Right atrium auricular region (tissue), 2 donors: ENCODE measurements around the gene CACHD1. TPM values are rescaled to one million over a fixed set of nuclear protein-coding genes. Genes with fewer than 3 reads are reported as not detected.

ENCODE experiments used
- DNase-seq: peaks from one replicate; pipeline ENCODE4 v3.0.0-alpha.2; 2019; ENCODE audit warnings: low spot score
- H3K27ac ChIP-seq, 2 donors: fragments of 200-600 bp; sonication (generic); 1 replicate in 1 of 2; 2 replicates in 1 of 2; pipeline ENCODE4 v1.5.1; 2016 to 2019
- H3K27me3 ChIP-seq, 2 donors: fragments of 200-600 bp; sonication (generic); one replicate each; pipeline versions ENCODE4 v1.5.1 to v1.6.0; 2017 to 2019
- H3K36me3 ChIP-seq: fragments of 200-600 bp; sonication (generic); one replicate; pipeline ENCODE4 v1.5.1; 2016
- H3K4me1 ChIP-seq, 2 donors: fragments of 200-600 bp; sonication (generic); one replicate each; pipeline versions ENCODE4 v1.5.1 to v1.6.0; 2017 to 2019
- H3K4me3 ChIP-seq, 2 donors: fragments of 200-600 bp; sonication (generic); 1 replicate in 1 of 2; 2 replicates in 1 of 2; pipeline ENCODE4 v1.5.1; 2017 to 2019; ENCODE audit warnings: mild to moderate bottlenecking in 1 of 2, moderate library complexity in 1 of 2
- H3K9me3 ChIP-seq, 2 donors: fragments of 200-600 bp; sonication (generic); one replicate each; pipeline ENCODE4 v1.5.1; 2019
- CTCF ChIP-seq, 2 donors: fragments of 200-600 bp; sonication (generic); IDR thresholded peaks; one replicate each; pipeline ENCODE4 v1.5.1; 2019; ENCODE audit warnings: antibody characterized with exemption in 2 of 2
- total RNA-seq, 2 donors: library from RNA; depleted of rRNA; stranded (reverse); fragments of >200 nt; gene quantifications; one replicate each; pipeline ENCODE4 v1.1.0, GENCODE V29; 2016

The CACHD1 gene
- total RNA-seq, 2 donors from 2014 or later: 3.1 to 8.5 TPM

DNA sequence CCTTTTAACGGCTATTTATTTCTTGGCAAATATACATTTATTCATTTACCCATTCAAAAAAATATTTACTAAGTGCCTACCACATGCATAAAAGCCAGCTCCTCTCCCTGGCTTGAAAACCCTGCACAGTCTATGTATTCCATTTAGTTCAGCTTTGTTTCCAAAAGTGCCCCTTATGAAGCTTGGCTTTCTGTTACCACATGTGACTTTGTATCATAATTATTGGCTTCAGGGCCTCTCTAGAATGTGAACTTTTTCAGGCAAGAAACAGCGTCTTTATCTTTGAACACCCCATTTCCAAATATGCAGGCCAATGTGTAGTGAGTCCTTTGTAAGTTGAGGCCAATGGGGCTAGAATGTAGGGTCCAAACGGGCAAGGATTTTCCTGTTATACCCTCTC lies 69.4 kb downstream of the CACHD1 start:
- no peak for DNase-seq
- Histone ChIP-seq H3K9me3 (no peaks in the 10 kb centered on the region), H3K27me3 (no peaks in the 10 kb centered on the region), H3K36me3 (no peaks in the 10 kb centered on the region), H3K4me3 (no peak overlapping the region), H3K27ac (no peak overlapping the region), H3K4me1 (peaks cover 0 to 28% of the 10 kb centered on the region in 2 donors)
- no peak for TF ChIP-seq CTCF (IDR thresholded peaks at IDR 0.05)

DNA sequence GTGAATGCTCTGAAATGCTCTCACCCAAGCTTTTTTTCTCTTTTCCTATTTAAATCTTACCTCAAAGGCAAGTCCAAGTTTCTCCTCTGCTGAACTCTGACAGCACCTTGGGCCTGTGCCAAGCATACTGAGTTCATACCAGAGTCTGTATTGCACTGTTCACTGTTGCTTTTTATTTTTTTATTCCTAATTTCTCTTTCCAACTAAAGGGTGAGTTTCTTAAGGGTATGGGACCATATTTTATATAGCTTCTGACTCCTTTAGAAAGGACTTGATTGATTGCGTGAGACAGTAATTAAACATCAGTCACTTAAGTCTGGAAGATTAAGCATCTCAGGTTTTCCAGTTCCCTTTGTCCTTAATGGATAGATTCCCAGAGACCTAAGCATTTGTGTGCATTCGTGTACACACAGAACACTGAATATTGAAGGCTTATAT lies 69.9 kb downstream of the CACHD1 start:
- no peak for TF ChIP-seq CTCF (IDR thresholded peaks at IDR 0.05)
- Histone ChIP-seq H3K27ac (peak overlapping the region; percentile 24 to 52), H3K9me3 (no peaks in the 10 kb centered on the region), H3K27me3 (no peaks in the 10 kb centered on the region), H3K4me1 (peaks cover 0 to 28% of the 10 kb centered on the region in 2 donors), H3K4me3 (peak overlapping the region in 1 of 2 donors; percentile 28), H3K36me3 (no peaks in the 10 kb centered on the region)
- peak; percentile 71 for DNase-seq

- H3K27me3 ChIP-seq: no peaks in the 10 kb centered on the region
Observed at GRCh38 chr1:64540265-64540791, 70.4 kb downstream of the CACHD1 start.

DNA sequence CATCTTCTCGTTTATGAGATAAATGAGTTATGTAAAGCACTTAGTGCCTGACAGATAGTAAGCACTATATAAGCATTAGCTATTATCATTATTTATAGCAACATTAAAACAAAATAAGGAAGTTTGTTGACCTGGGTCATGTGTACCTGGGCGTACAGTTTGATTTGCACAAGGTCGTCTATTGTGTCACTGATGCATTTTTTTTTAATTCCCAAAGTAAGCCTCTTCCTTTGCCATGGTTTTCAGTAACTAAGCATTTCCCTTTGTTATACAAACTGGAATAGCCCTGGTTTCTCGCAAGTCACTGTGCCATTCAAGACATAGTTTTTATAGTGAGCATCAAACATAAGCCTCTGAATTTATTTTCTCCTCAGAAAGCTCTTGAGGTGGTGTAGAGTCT lies 72.2 kb downstream of the CACHD1 start:
- Histone ChIP-seq H3K4me1 (peaks cover 0 to 18% of the 10 kb centered on the region in 2 donors), H3K27ac (no peak overlapping the region), H3K27me3 (no peaks in the 10 kb centered on the region), H3K9me3 (no peaks in the 10 kb centered on the region), H3K4me3 (no peak overlapping the region), H3K36me3 (no peaks in the 10 kb centered on the region)
- no peak for DNase-seq
- no peak for TF ChIP-seq CTCF (IDR thresholded peaks at IDR 0.05)

More at GRCh38 chr1:64540265-64540791, 70.4 kb downstream of the CACHD1 start:
- TF ChIP-seq CTCF (IDR thresholded peaks at IDR 0.05): no peak
- DNase-seq: no peak
- H3K9me3 ChIP-seq: no peaks in the 10 kb centered on the region
- H3K4me3 ChIP-seq: peak overlapping the region; percentile 3 to 28
- no peaks in the 10 kb centered on the region for H3K36me3 ChIP-seq
- peak overlapping the region; percentile 24 to 52 for H3K27ac ChIP-seq
- H3K4me1 ChIP-seq: peaks cover 0 to 28% of the 10 kb centered on the region in 2 donors

DNA sequence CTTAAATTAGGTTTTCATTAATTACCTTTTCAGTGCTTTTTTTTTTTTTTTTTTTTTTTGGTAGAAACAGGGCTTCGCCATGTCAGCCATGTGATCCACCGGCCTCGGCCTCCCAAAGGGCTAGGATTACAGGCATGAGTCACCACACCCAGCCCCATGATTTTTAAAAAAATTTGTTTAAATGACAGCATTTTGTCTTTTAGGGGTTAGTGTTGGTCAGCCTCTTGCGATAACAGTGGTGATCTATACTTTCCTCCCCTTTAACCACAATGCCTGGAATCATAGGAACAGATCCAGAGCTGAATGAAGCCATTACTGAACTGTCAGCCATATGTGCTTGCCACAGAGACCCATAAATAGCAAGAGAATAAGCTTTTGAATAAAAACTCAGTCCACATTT lies 73.9 kb downstream of the CACHD1 start:
- H3K4me1 ChIP-seq: peaks cover 0 to 14% of the 10 kb centered on the region in 2 donors
- H3K9me3 ChIP-seq: no peaks in the 10 kb centered on the region
- peak overlapping the region in 1 of 2 donors; percentile 6 for H3K27ac ChIP-seq
- no peak for DNase-seq
- H3K36me3 ChIP-seq: no peaks in the 10 kb centered on the region
- no peak overlapping the region for H3K4me3 ChIP-seq
- no peaks in the 10 kb centered on the region for H3K27me3 ChIP-seq
- TF ChIP-seq CTCF (IDR thresholded peaks at IDR 0.05): no peak
